Measurements from ENCODE around the gene TLR7.
A peak's percentile ranks its signal among the peaks of the same experiment; 100 is the strongest.

TLR7 gene

GRCh38 chrX:12911122-12911470 lies 44.2 kb downstream of the TLR7 start:
- TF ChIP-seq RAD21 (IDR thresholded peaks at IDR 0.05; ENCODE audit: low read depth) (no peak), NFIC (IDR thresholded peaks at IDR 0.05) (no peak), EGR1 (IDR thresholded peaks at IDR 0.05) (no peak), CEBPB (IDR thresholded peaks at IDR 0.05) (no peak), TEAD4 (IDR thresholded peaks at IDR 0.05) (no peak), TAF1 (IDR thresholded peaks at IDR 0.05; ENCODE audit: low read depth) (no peak), ZBTB7A (IDR thresholded peaks at IDR 0.05; ENCODE audit: low read depth) (no peak), USF1 (IDR thresholded peaks at IDR 0.05) (no peak), MAX (IDR thresholded peaks at IDR 0.05) (no peak), EP300 (IDR thresholded peaks at IDR 0.05; ENCODE audit: borderline replicate concordance) (no peak), YY1 (IDR thresholded peaks at IDR 0.05; ENCODE audit: low read depth) (no peak), FOXM1 (IDR thresholded peaks at IDR 0.05; ENCODE audit: borderline replicate concordance, low read depth) (no peak), TCF12 (IDR thresholded peaks at IDR 0.05; ENCODE audit: low read depth) (no peak), CREB1 (IDR thresholded peaks at IDR 0.05; ENCODE audit: low read depth) (no peak)
- TF ChIP-seq, protein P1, sequence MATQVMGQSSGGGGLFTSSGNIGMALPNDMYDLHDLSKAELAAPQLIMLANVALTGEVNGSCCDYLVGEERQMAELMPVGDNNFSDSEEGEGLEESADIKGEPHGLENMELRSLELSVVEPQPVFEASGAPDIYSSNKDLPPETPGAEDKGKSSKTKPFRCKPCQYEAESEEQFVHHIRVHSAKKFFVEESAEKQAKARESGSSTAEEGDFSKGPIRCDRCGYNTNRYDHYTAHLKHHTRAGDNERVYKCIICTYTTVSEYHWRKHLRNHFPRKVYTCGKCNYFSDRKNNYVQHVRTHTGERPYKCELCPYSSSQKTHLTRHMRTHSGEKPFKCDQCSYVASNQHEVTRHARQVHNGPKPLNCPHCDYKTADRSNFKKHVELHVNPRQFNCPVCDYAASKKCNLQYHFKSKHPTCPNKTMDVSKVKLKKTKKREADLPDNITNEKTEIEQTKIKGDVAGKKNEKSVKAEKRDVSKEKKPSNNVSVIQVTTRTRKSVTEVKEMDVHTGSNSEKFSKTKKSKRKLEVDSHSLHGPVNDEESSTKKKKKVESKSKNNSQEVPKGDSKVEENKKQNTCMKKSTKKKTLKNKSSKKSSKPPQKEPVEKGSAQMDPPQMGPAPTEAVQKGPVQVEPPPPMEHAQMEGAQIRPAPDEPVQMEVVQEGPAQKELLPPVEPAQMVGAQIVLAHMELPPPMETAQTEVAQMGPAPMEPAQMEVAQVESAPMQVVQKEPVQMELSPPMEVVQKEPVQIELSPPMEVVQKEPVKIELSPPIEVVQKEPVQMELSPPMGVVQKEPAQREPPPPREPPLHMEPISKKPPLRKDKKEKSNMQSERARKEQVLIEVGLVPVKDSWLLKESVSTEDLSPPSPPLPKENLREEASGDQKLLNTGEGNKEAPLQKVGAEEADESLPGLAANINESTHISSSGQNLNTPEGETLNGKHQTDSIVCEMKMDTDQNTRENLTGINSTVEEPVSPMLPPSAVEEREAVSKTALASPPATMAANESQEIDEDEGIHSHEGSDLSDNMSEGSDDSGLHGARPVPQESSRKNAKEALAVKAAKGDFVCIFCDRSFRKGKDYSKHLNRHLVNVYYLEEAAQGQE (IDR thresholded peaks at IDR 0.05; ENCODE audit: low read depth), result no peak

DNA sequence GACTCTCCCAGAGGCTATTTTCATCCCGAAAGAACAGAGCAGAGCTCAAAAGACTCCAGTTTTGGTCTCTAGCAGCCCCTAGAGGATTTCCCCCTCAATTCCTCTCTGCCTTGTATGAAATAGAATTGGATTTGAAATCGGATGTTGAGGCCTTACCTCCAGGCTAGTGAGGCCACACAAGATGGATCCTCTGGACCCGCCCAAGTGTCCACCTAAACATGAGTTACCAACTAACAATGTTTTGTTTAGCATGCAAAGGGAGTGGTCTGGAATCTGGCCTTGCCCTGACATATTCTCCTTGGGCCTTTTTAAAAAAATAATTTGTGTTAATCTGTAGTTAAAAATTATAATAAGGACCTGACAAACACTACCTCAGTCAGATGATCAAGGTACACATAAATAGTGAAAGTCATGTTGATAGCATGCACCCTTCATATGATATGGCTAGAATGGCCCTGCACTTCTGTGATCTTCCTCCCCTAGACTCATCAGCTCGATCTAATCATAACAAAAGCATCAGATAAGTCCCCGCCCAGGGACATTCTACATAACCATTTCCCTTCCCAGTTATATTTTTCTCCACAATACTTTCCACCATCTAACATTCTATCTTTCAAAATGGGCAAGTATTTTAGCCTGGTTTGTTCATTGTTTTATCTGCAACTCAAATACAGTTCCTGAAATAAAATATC lies 46.1 kb downstream of the TLR7 start:
- no peak for TF ChIP-seq MAX (IDR thresholded peaks at IDR 0.05)
- TF ChIP-seq TCF12 (IDR thresholded peaks at IDR 0.05; ENCODE audit: low read depth), result no peak
- no peak for TF ChIP-seq NFIC (IDR thresholded peaks at IDR 0.05)
- no peak for TF ChIP-seq TEAD4 (IDR thresholded peaks at IDR 0.05)
- TF ChIP-seq YY1 (IDR thresholded peaks at IDR 0.05; ENCODE audit: low read depth), result no peak
- TF ChIP-seq ZBTB7A (IDR thresholded peaks at IDR 0.05; ENCODE audit: low read depth), result no peak

- no peak for TF ChIP-seq TAF1 (IDR thresholded peaks at IDR 0.05; ENCODE audit: low read depth)
- TF ChIP-seq NFIC (IDR thresholded peaks at IDR 0.05), result no peak
- TF ChIP-seq YY1 (IDR thresholded peaks at IDR 0.05; ENCODE audit: low read depth), result no peak
- TF ChIP-seq TCF12 (IDR thresholded peaks at IDR 0.05; ENCODE audit: low read depth), result no peak
- no peak for TF ChIP-seq TEAD4 (IDR thresholded peaks at IDR 0.05)
- no peak for TF ChIP-seq RAD21 (IDR thresholded peaks at IDR 0.05; ENCODE audit: low read depth)
Measured at GRCh38 chrX:12917753-12918152, 50.9 kb downstream of the TLR7 start.

DNA sequence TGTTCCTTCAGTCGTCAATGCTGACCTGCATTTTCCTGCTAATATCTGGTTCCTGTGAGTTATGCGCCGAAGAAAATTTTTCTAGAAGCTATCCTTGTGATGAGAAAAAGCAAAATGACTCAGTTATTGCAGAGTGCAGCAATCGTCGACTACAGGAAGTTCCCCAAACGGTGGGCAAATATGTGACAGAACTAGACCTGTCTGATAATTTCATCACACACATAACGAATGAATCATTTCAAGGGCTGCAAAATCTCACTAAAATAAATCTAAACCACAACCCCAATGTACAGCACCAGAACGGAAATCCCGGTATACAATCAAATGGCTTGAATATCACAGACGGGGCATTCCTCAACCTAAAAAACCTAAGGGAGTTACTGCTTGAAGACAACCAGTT lies 52.2 kb downstream of the TLR7 start:
- TF ChIP-seq ZBTB7A (IDR thresholded peaks at IDR 0.05; ENCODE audit: low read depth), result no peak
- TF ChIP-seq TEAD4 (IDR thresholded peaks at IDR 0.05), result no peak
- no peak for TF ChIP-seq CREB1 (IDR thresholded peaks at IDR 0.05; ENCODE audit: low read depth)
- no peak for TF ChIP-seq TCF12 (IDR thresholded peaks at IDR 0.05; ENCODE audit: low read depth)

GRCh38 chrX:12919620-12920019 lies 52.7 kb downstream of the TLR7 start:
- TF ChIP-seq MAX (IDR thresholded peaks at IDR 0.05), result no peak
- TF ChIP-seq, protein P1 (IDR thresholded peaks at IDR 0.05; ENCODE audit: low read depth), result peak; percentile 66
- no peak for TF ChIP-seq USF1 (IDR thresholded peaks at IDR 0.05)

DNA sequence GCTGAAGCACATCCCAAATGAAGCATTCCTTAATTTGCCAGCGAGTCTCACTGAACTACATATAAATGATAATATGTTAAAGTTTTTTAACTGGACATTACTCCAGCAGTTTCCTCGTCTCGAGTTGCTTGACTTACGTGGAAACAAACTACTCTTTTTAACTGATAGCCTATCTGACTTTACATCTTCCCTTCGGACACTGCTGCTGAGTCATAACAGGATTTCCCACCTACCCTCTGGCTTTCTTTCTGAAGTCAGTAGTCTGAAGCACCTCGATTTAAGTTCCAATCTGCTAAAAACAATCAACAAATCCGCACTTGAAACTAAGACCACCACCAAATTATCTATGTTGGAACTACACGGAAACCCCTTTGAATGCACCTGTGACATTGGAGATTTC lies 54.1 kb downstream of the TLR7 start:
- TF ChIP-seq TCF12 (IDR thresholded peaks at IDR 0.05; ENCODE audit: low read depth) (no peak), MAX (IDR thresholded peaks at IDR 0.05) (no peak), NFIC (IDR thresholded peaks at IDR 0.05) (no peak), EGR1 (IDR thresholded peaks at IDR 0.05) (no peak), YY1 (IDR thresholded peaks at IDR 0.05; ENCODE audit: low read depth) (no peak), TAF1 (IDR thresholded peaks at IDR 0.05; ENCODE audit: low read depth) (no peak), TEAD4 (IDR thresholded peaks at IDR 0.05) (no peak), RAD21 (IDR thresholded peaks at IDR 0.05; ENCODE audit: low read depth) (no peak), USF1 (IDR thresholded peaks at IDR 0.05) (no peak), EP300 (IDR thresholded peaks at IDR 0.05; ENCODE audit: borderline replicate concordance) (no peak), CREB1 (IDR thresholded peaks at IDR 0.05; ENCODE audit: low read depth) (no peak), FOXM1 (IDR thresholded peaks at IDR 0.05; ENCODE audit: borderline replicate concordance, low read depth) (no peak), ZBTB7A (IDR thresholded peaks at IDR 0.05; ENCODE audit: low read depth) (no peak), CEBPB (IDR thresholded peaks at IDR 0.05) (no peak)
- TF ChIP-seq, protein P1 (IDR thresholded peaks at IDR 0.05; ENCODE audit: low read depth), result no peak

All from Ishikawa (cell line).